WTC11 (cell line): ENCODE measurements around the gene SMAD5. TPM values are rescaled to one million over a fixed set of nuclear protein-coding genes. Genes with fewer than 3 reads are reported as not detected.

Experiments used
- ATAC-seq: fragments of 200-7000 bp; cut with Tn5 transposase; 2 replicates; pipeline ENCODE4 v1.10.0; 2021; ENCODE audit warnings: mild to moderate bottlenecking, moderate library complexity
- CTCF ChIA-PET: fragments of 300-600 bp; sonication (Branson Sonifier 250); formaldehyde crosslinking; loops from one replicate; lab custom pipeline; 2021; ENCODE audit warnings: antibody characterized with exemption; lab: Charles Lee
- POLR2A ChIA-PET: fragments of 350-600 bp; sonication (Branson Sonifier 250); formaldehyde crosslinking; loops from one replicate; lab custom pipeline; 2021; ENCODE audit warnings: antibody characterized with exemption; lab: Charles Lee
- DNase-seq: peaks from one replicate; pipeline ENCODE4 v3.0.0; 2021; ENCODE audit warnings: low spot score
- H3K27ac Mint-ChIP-seq: 2 replicates; pipeline ENCODE4 v1.8.0; 2021; ENCODE audit warnings: mixed read lengths
- H3K27me3 Mint-ChIP-seq: 2 replicates; pipeline ENCODE4 v1.8.0; 2021; ENCODE audit warnings: low read depth, mild to moderate bottlenecking, moderate library complexity, mixed read lengths
- H3K36me3 Mint-ChIP-seq: 2 replicates; pipeline ENCODE4 v1.8.0; 2021; ENCODE audit warnings: mixed read lengths
- H3K4me1 Mint-ChIP-seq: 2 replicates; pipeline ENCODE4 v1.8.0; 2022; ENCODE audit warnings: mixed read lengths
- H3K4me3 Mint-ChIP-seq: 2 replicates; pipeline ENCODE4 v1.8.0; 2021; ENCODE audit warnings: mild to moderate bottlenecking, moderate library complexity, mixed read lengths
- H3K9me3 Mint-ChIP-seq: 2 replicates; pipeline ENCODE4 v1.8.0; 2021; ENCODE audit warnings: mixed read lengths
- EMX1 ChIP-seq: fragments of 250-450 bp; sonication (Bioruptor Pico); IDR thresholded peaks from 2 replicates; pipeline ENCODE4 v1.8.0; 2021; ENCODE audit warnings: mild to moderate bottlenecking
- FOXK1 ChIP-seq: sonication (generic); formaldehyde crosslinking; IDR thresholded peaks from 2 replicates; pipeline ENCODE4 v1.8.0; 2022; ENCODE audit warnings: mild to moderate bottlenecking, moderate library complexity, missing genetic modification reagents
- GRHL2 ChIP-seq: fragments of 250-450 bp; sonication (Bioruptor Pico); IDR thresholded peaks from 2 replicates; pipeline ENCODE4 v1.8.0; 2022; ENCODE audit warnings: mild to moderate bottlenecking, moderate library complexity; ENCODE audit not compliant: insufficient replicate concordance, severe bottlenecking
- IRF2 ChIP-seq: sonication (generic); formaldehyde crosslinking; IDR thresholded peaks from 2 replicates; pipeline ENCODE4 v1.8.0; 2022; ENCODE audit warnings: low read depth, missing genetic modification reagents, borderline replicate concordance
- MXD4 ChIP-seq: fragments of 250-450 bp; sonication (Bioruptor Pico); IDR thresholded peaks from 2 replicates; pipeline ENCODE4 v1.8.0; 2021; ENCODE audit warnings: mild to moderate bottlenecking, moderate library complexity, borderline replicate concordance
- NFATC4 ChIP-seq: fragments of 250-450 bp; sonication (Bioruptor Pico); IDR thresholded peaks from 2 replicates; pipeline ENCODE4 v1.9.0; 2021; ENCODE audit warnings: mild to moderate bottlenecking
- NFE2L1 ChIP-seq: sonication (generic); formaldehyde crosslinking; IDR thresholded peaks from 2 replicates; pipeline ENCODE4 v1.8.1; 2023; ENCODE audit warnings: missing genetic modification reagents
- RORB ChIP-seq: fragments of 250-450 bp; sonication (Bioruptor Pico); IDR thresholded peaks from 2 replicates; pipeline ENCODE4 v1.9.0; 2021; ENCODE audit warnings: mild to moderate bottlenecking
- SOX15 ChIP-seq: fragments of 250-450 bp; sonication (Bioruptor Pico); IDR thresholded peaks from 2 replicates; pipeline ENCODE4 v1.9.0; 2021; ENCODE audit warnings: mild to moderate bottlenecking
- SP1 ChIP-seq: sonication (generic); formaldehyde crosslinking; conservative IDR thresholded peaks from 2 replicates; pipeline ENCODE4 v1.8.1; 2022; ENCODE audit warnings: missing genetic modification reagents
- USF1 ChIP-seq: sonication (generic); formaldehyde crosslinking; IDR thresholded peaks from 2 replicates; pipeline ENCODE4 v1.8.0; 2022; ENCODE audit warnings: mild to moderate bottlenecking, missing genetic modification reagents
- ZNF317 ChIP-seq: sonication (generic); formaldehyde crosslinking; IDR thresholded peaks from 2 replicates; pipeline ENCODE4 v1.8.1; 2023; ENCODE audit warnings: low read depth, mild to moderate bottlenecking, moderate library complexity, missing genetic modification reagents, borderline replicate concordance
- ZNF423 ChIP-seq: fragments of 250-450 bp; sonication (Bioruptor Pico); IDR thresholded peaks from 2 replicates; pipeline ENCODE4 v2.1.2; 2022; ENCODE audit warnings: mild to moderate bottlenecking, moderate library complexity
- total RNA-seq: library from RNA; stranded (reverse); gene quantifications from 3 replicates; pipeline ENCODE4 v1.2.3, GENCODE V29; 2021
- TF ChIP-seq, protein P1 (sequence below): sonication (generic); formaldehyde crosslinking; IDR thresholded peaks from 2 replicates; pipeline ENCODE4 v1.8.0; 2022; ENCODE audit warnings: mild to moderate bottlenecking, missing genetic modification reagents
- TF ChIP-seq, protein P2 (sequence below): sonication (generic); formaldehyde crosslinking; conservative IDR thresholded peaks from 2 replicates; pipeline ENCODE4 v1.8.1; 2022; ENCODE audit warnings: mild to moderate bottlenecking, missing genetic modification reagents
- TF ChIP-seq, protein P3 (sequence below): fragments of 200-600 bp; IDR thresholded peaks from 2 replicates; pipeline ENCODE4 v1.8.0; 2022; ENCODE audit warnings: antibody characterized with exemption
- TF ChIP-seq, protein P4 (sequence below): fragments of 250-450 bp; sonication (Bioruptor Pico); IDR thresholded peaks from 2 replicates; pipeline ENCODE4 v1.8.0; 2021; ENCODE audit warnings: mild to moderate bottlenecking
- TF ChIP-seq, protein P5 (sequence below): sonication (generic); formaldehyde crosslinking; IDR thresholded peaks from 2 replicates; pipeline ENCODE4 v1.8.1; 2023; ENCODE audit warnings: mild to moderate bottlenecking, missing genetic modification reagents

The SMAD5 gene
- total RNA-seq, 1 experiment from 2014 or later: 65.2 TPM

- peak; percentile 53 for ATAC-seq
- H3K9me3 Mint-ChIP-seq: no peaks in the 10 kb centered on the region
- peak overlapping the region; percentile 87 for H3K4me3 Mint-ChIP-seq
- peak; percentile 35 for DNase-seq
- TF ChIP-seq RORB (CRISPR knock-in tag) (no peak), ZNF317 (CRISPR knock-in tag) (no peak), IRF2 (CRISPR knock-in tag) (no peak), SP1 (CRISPR knock-in tag) (no peak), NFATC4 (no peak), ZNF423 (CRISPR knock-in tag) (no peak), MXD4 (no peak), SOX15 (CRISPR knock-in tag) (no peak), NFE2L1 (CRISPR knock-in tag) (no peak), USF1 (CRISPR knock-in tag) (no peak)
- TF ChIP-seq, protein P1, sequence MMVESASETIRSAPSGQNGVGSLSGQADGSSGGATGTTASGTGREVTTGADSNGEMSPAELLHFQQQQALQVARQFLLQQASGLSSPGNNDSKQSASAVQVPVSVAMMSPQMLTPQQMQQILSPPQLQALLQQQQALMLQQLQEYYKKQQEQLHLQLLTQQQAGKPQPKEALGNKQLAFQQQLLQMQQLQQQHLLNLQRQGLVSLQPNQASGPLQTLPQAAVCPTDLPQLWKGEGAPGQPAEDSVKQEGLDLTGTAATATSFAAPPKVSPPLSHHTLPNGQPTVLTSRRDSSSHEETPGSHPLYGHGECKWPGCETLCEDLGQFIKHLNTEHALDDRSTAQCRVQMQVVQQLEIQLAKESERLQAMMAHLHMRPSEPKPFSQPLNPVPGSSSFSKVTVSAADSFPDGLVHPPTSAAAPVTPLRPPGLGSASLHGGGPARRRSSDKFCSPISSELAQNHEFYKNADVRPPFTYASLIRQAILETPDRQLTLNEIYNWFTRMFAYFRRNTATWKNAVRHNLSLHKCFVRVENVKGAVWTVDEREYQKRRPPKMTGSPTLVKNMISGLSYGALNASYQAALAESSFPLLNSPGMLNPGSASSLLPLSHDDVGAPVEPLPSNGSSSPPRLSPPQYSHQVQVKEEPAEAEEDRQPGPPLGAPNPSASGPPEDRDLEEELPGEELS: no peak
- TF ChIP-seq, protein P2, sequence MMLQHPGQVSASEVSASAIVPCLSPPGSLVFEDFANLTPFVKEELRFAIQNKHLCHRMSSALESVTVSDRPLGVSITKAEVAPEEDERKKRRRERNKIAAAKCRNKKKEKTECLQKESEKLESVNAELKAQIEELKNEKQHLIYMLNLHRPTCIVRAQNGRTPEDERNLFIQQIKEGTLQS: no peak
- TF ChIP-seq, protein P3, sequence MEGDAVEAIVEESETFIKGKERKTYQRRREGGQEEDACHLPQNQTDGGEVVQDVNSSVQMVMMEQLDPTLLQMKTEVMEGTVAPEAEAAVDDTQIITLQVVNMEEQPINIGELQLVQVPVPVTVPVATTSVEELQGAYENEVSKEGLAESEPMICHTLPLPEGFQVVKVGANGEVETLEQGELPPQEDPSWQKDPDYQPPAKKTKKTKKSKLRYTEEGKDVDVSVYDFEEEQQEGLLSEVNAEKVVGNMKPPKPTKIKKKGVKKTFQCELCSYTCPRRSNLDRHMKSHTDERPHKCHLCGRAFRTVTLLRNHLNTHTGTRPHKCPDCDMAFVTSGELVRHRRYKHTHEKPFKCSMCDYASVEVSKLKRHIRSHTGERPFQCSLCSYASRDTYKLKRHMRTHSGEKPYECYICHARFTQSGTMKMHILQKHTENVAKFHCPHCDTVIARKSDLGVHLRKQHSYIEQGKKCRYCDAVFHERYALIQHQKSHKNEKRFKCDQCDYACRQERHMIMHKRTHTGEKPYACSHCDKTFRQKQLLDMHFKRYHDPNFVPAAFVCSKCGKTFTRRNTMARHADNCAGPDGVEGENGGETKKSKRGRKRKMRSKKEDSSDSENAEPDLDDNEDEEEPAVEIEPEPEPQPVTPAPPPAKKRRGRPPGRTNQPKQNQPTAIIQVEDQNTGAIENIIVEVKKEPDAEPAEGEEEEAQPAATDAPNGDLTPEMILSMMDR: no peak
- TF ChIP-seq, protein P4, sequence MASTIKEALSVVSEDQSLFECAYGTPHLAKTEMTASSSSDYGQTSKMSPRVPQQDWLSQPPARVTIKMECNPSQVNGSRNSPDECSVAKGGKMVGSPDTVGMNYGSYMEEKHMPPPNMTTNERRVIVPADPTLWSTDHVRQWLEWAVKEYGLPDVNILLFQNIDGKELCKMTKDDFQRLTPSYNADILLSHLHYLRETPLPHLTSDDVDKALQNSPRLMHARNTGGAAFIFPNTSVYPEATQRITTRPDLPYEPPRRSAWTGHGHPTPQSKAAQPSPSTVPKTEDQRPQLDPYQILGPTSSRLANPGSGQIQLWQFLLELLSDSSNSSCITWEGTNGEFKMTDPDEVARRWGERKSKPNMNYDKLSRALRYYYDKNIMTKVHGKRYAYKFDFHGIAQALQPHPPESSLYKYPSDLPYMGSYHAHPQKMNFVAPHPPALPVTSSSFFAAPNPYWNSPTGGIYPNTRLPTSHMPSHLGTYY (CRISPR knock-in tag): no peak
- TF ChIP-seq, all 79 proteins: peak for 0
- peaks cover 36% of the 10 kb centered on the region for H3K4me1 Mint-ChIP-seq
- no peaks in the 10 kb centered on the region for H3K36me3 Mint-ChIP-seq
- H3K27me3 Mint-ChIP-seq: peaks cover 26% of the 10 kb centered on the region
- peak overlapping the region; percentile 84 for H3K27ac Mint-ChIP-seq
- ChIA-PET CTCF (interaction anchor here (0.8 to 1.8 kb wide), 3 partner anchors 46 to 75 kb away, joined by 3 to 6 read pairs (median 3); no protein-coding TSS in a partner anchor), POLR2A (interaction anchor here (0.6 to 1.5 kb wide), 3 partner anchors 9 to 53 kb away, joined by 3 to 9 read pairs (median 4); no protein-coding TSS in a partner anchor)
Observed at GRCh38 chr5:136133222-136133921, 727 bp downstream of the SMAD5 start.

DNA sequence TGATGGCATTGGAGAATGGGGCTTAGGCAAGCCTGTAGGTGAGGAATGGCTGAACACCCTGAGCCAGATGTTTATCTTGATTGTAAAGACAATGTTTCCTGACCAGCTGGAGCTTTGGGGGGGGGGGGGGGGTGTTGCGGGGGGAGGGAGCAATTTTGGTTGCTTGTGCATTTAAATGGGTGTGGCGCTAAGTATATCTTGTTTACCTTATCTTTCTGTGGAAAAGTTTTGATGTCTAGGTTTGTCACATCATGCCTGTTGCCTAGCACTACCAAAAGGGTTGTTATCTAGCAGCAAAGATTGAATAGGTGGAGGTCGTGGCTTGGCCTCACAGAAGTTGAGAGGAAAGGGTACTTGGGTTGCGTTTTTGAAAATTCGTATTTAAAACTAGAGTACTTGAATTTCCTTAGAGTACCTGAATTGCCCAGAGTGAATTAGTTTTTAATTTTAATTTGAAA is 1.3 kb downstream of the SMAD5 start:
- Mint-ChIP-seq H3K9me3 (no peaks in the 10 kb centered on the region), H3K27ac (peak overlapping the region; percentile 84; the same call in 1 of the 2 replicates), H3K36me3 (no peaks in the 10 kb centered on the region), H3K27me3 (peaks cover 21% of the 10 kb centered on the region), H3K4me3 (peak overlapping the region; percentile 87), H3K4me1 (peaks cover 39% of the 10 kb centered on the region)
- POLR2A ChIA-PET: interaction anchor here (0.6 to 1.0 kb wide), 2 partner anchors 9 to 49 kb away, joined by 3 to 9 read pairs; no protein-coding TSS in a partner anchor
- CTCF ChIA-PET: interaction anchor here (0.8 kb wide), 1 partner anchor 47 kb away, joined by 3 read pairs; no protein-coding TSS in a partner anchor
- DNase-seq: no peak
- TF ChIP-seq, protein P5, sequence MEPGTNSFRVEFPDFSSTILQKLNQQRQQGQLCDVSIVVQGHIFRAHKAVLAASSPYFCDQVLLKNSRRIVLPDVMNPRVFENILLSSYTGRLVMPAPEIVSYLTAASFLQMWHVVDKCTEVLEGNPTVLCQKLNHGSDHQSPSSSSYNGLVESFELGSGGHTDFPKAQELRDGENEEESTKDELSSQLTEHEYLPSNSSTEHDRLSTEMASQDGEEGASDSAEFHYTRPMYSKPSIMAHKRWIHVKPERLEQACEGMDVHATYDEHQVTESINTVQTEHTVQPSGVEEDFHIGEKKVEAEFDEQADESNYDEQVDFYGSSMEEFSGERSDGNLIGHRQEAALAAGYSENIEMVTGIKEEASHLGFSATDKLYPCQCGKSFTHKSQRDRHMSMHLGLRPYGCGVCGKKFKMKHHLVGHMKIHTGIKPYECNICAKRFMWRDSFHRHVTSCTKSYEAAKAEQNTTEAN: no peak
- TF ChIP-seq, protein P2: no peak
- TF ChIP-seq FOXK1 (CRISPR knock-in tag): no peak
- no peak for TF ChIP-seq GRHL2 (CRISPR knock-in tag)
- no peak for TF ChIP-seq EMX1 (CRISPR knock-in tag)
- TF ChIP-seq, protein P4 (CRISPR knock-in tag): no peak
- no peak for ATAC-seq
